Lung (tissue), 12 donors: Measurements from ENCODE around the gene DNAH10. TPM values are rescaled to one million over a fixed set of nuclear protein-coding genes. Genes with fewer than 3 reads are reported as not detected.

Source experiments
- ATAC-seq: fragments of 200-7000 bp; cut with Tn5 transposase; one replicate; pipeline ENCODE4 v1.9.1; 2020; ENCODE audit warnings: moderate number of reproducible peaks; ENCODE audit not compliant: insufficient read depth, low FRiP score
- DNase-seq, 3 donors: peaks; one replicate each; pipeline ENCODE4 v3.0.0-alpha.2; 2013 to 2017
- H3K27ac ChIP-seq, 2 donors: one replicate each; pipeline ENCODE4 v1.5.1; 2013; ENCODE audit warnings: mild to moderate bottlenecking in 2 of 2, moderate library complexity in 2 of 2, control low read depth in 1 of 2, inconsistent platforms in 1 of 2, low read depth in 1 of 2, low read length in 1 of 2
- H3K27me3 ChIP-seq, 3 donors: one replicate each; pipeline ENCODE4 v1.5.1; 2013; ENCODE audit warnings: low read length in 2 of 3; ENCODE audit not compliant: control insufficient read depth in 3 of 3, insufficient read depth in 3 of 3
- H3K36me3 ChIP-seq, 4 donors: one replicate each; pipeline ENCODE4 v1.5.1; 2013; ENCODE audit warnings: low read length in 4 of 4, mild to moderate bottlenecking in 1 of 4, moderate library complexity in 1 of 4; ENCODE audit not compliant: control insufficient read depth in 4 of 4, insufficient read depth in 4 of 4
- H3K4me1 ChIP-seq, 5 donors: one replicate each; pipeline ENCODE4 v1.5.1; 2013; ENCODE audit warnings: low read length in 5 of 5, mild to moderate bottlenecking in 2 of 5, moderate library complexity in 1 of 5; ENCODE audit not compliant: control insufficient read depth in 5 of 5, insufficient read depth in 5 of 5
- H3K4me3 ChIP-seq: one replicate; pipeline ENCODE4 v1.5.1; 2013; ENCODE audit warnings: mild to moderate bottlenecking, control low read depth, moderate library complexity
- H3K9ac ChIP-seq, 2 donors: one replicate each; pipeline ENCODE4 v1.5.1; 2013; ENCODE audit warnings: low read length in 2 of 2, control low read depth in 1 of 2; ENCODE audit not compliant: insufficient read depth in 1 of 2
- H3K9me3 ChIP-seq, 4 donors: one replicate each; pipeline ENCODE4 v1.5.1; 2013; ENCODE audit warnings: low read length in 3 of 4, mild to moderate bottlenecking in 1 of 4, moderate library complexity in 1 of 4; ENCODE audit not compliant: control insufficient read depth in 4 of 4, insufficient read depth in 3 of 4
- whole genome bisulfite sequencing, 2 donors: extraction: QIAGEN DNeasy Blood & Tissue Kit; methylation state at CpG; one replicate each; pipeline ENCODE4 v1.1.7; 2013; 5-methylcytosine and 5-hydroxymethylcytosine counted together
- polyA plus RNA-seq, 2 donors: library from polyadenylated mRNA; stranded (reverse); fragments of 200-250 nt; gene quantifications; one replicate each; pipeline ENCODE4 v1.2.1, GENCODE V29; 2013
- total RNA-seq, 2 donors: library from RNA; depleted of rRNA in 1 of 2; stranded (reverse); fragments of >200 nt in 1 of 2; gene quantifications; one replicate each; pipeline ENCODE4 v1.2.1, GENCODE V29; 2014 to 2021
- TF ChIP-seq, protein P1 (sequence below): IDR thresholded peaks from 2 replicates; pipeline ENCODE4 v1.5.1; 2012; ENCODE audit warnings: mild to moderate bottlenecking; ENCODE audit errors: control extremely low read depth, extremely low read depth
- donor health status: control.
- donor health status: control.
- donor health status: Bipolar disorder and iron deficiency.
- donor health status: healthy.
- donor health status: DM: yes; HTN: yes; CAD: no.

DNAH10 gene
- total and polyA plus RNA-seq, 4 donors, result 2.0 to 21.7 (median 9.1) TPM

DNA sequence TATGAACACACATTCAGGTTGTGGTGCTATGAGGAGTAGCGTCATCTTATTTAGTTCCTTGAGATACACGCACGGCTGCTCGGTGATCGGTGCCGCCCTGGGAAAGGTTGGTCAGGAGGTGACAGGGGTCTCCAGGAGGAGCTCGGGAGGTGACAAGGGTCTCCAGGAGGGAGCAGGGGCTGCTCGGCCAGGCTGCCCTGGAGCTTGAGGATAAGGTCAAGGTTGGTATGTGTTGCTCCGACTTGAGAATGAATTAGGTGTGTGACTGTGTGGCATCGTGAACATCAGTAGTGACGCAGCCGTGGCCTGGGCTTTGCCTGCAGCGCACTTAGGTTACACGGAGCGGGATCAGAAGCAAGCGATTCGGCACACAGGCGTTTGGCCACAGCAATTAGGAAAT, 174.4 kb downstream of the DNAH10 start:
- ATAC-seq, result no peak
- WGBS, 2 donors, result 94 to 96% methylated on average over 18 of the region's 18 CpGs
- no peak overlapping the region for H3K27ac ChIP-seq
- no peak overlapping the region for H3K4me3 ChIP-seq
- no peaks in the 10 kb centered on the region for H3K27me3 ChIP-seq
- H3K4me1 ChIP-seq, result peaks cover 0 to 5% (median 3%) of the 10 kb centered on the region in 5 donors
- DNase-seq, result no peak
- H3K9me3 ChIP-seq, result no peaks in the 10 kb centered on the region
- TF ChIP-seq, protein P1, sequence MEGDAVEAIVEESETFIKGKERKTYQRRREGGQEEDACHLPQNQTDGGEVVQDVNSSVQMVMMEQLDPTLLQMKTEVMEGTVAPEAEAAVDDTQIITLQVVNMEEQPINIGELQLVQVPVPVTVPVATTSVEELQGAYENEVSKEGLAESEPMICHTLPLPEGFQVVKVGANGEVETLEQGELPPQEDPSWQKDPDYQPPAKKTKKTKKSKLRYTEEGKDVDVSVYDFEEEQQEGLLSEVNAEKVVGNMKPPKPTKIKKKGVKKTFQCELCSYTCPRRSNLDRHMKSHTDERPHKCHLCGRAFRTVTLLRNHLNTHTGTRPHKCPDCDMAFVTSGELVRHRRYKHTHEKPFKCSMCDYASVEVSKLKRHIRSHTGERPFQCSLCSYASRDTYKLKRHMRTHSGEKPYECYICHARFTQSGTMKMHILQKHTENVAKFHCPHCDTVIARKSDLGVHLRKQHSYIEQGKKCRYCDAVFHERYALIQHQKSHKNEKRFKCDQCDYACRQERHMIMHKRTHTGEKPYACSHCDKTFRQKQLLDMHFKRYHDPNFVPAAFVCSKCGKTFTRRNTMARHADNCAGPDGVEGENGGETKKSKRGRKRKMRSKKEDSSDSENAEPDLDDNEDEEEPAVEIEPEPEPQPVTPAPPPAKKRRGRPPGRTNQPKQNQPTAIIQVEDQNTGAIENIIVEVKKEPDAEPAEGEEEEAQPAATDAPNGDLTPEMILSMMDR, result no peak
- H3K9ac ChIP-seq, result no peak overlapping the region
- H3K36me3 ChIP-seq, result peaks cover 0 to 24% (median 9%) of the 10 kb centered on the region in 4 donors

DNA sequence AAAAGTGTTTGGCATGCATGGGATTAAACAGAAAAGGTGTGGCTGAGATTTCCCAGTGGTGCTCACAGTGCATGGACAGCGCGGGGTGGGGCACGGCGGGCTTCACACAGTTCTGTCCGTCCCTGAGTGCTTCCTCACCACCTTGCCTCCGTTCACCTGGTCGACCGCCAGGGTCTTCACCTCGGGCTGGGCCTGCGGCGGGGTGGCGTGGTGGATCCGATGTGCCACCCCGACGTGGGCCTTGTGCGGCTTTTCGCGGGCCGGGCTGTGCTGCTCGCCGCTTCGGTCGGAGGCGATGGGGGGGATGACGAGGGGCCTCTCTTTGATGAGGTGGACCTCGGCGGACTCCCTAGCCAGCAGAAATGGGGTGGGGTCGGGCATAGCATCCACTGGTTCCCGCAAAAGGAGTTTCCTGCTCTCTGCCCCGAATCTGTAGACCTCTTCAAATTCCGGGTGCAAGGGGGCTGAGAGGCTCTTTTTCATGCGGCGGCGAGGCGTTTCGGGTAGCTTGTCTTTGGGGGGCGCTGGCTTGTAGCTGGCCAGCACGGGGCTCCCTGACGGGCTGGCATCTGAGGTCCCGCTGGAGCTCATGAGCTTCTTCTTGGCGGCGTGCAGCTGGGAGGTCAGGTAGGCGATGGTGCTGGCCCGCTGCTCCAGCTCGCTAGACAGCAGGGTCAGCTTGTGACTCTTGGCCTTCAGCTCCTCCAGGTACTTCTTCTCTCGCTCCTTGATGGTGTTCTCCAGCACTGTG, 175.0 kb downstream of the DNAH10 start:
- H3K9me3 ChIP-seq, result peaks cover 0 to 4% (median 1%) of the 10 kb centered on the region in 4 donors
- H3K36me3 ChIP-seq, result peaks cover 1 to 24% (median 14%) of the 10 kb centered on the region in 4 donors
- DNase-seq (no peak), ATAC-seq (no peak)
- H3K4me3 ChIP-seq, result no peak overlapping the region
- TF ChIP-seq, protein P1, result no peak
- peaks cover 0 to 10% (median 3%) of the 10 kb centered on the region in 5 donors for H3K4me1 ChIP-seq
- no peak overlapping the region for H3K9ac ChIP-seq
- H3K27ac ChIP-seq, result peak overlapping the region in 1 of 2 donors; percentile 31
- WGBS, 2 donors, result 94 to 96% methylated on average over 46 of the region's 46 CpGs
- no peaks in the 10 kb centered on the region for H3K27me3 ChIP-seq

DNA sequence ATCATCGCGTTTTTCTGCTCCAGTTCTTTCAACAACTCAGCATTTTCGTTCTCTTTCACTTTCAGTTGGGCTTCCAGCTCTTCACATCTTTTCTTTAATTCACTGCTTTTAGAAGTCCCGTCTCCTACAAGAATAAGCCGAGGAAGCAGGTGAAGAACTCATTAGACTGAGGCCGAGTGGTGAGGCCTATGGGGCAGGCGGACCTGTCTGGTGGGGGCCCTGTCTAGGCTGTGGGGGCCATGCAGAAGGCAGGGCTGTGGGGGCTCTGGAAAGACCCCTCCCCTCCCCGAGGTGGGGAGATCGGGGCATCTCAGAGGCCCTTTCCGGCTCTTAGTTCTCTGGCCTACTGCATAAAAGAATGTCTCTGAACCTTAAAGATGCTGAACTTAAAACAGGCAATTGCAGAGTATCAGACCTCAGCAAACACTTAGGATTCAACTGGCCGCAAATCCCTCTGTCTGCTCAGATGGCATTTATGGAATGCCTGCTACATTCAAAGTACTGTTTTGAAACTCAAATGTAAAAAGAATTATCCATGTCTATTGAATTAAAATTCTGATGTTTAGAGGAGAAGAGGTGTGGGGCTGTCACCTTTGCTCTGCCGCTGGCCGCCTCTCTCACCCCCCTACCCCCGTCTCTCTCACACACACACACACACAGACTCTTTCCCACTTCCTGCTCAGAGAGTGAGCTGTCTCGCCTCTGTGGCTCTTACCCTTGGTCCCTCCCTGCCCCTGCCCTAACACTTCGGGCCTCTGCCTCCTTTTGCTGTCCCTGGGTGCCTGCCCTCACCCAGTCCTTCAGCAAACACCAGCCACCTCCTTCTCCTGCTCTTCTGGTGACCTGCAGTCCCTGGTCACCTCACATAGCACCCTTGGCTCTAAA, 175.8 kb downstream of the DNAH10 start:
- peak; percentile 13 for ATAC-seq
- H3K4me3 ChIP-seq, result no peak overlapping the region
- peaks cover 2 to 26% (median 14%) of the 10 kb centered on the region in 4 donors for H3K36me3 ChIP-seq
- H3K9me3 ChIP-seq, result peaks cover 0 to 5% (median 1%) of the 10 kb centered on the region in 4 donors
- WGBS, 2 donors, result 38 to 52% methylated on average over 16 of the region's 16 CpGs
- H3K27me3 ChIP-seq, result no peaks in the 10 kb centered on the region
- TF ChIP-seq, protein P1, result no peak
- H3K27ac ChIP-seq, result peak overlapping the region in 1 of 2 donors; percentile 71
- DNase-seq, result peak in 1 of 3 donors; percentile 22
- H3K9ac ChIP-seq, result no peak overlapping the region
- H3K4me1 ChIP-seq, result peaks cover 0 to 15% (median 3%) of the 10 kb centered on the region in 5 donors
